HG03103 (cell line): ENCODE data around the gene KCNH4.
"Not testable (repeated sequence)": the region's sequence is repeated elsewhere in the genome, so short reads cannot be mapped to it uniquely, and the experiment has no call there.

Experiments
- ATAC-seq: cut with Tn5 transposase; IDR thresholded peaks from one replicate; pipeline ENCODE4 v1.9.1; 2021; ENCODE audit warnings: low read depth; ENCODE audit not compliant: unreplicated experiment

KCNH4 gene

DNA sequence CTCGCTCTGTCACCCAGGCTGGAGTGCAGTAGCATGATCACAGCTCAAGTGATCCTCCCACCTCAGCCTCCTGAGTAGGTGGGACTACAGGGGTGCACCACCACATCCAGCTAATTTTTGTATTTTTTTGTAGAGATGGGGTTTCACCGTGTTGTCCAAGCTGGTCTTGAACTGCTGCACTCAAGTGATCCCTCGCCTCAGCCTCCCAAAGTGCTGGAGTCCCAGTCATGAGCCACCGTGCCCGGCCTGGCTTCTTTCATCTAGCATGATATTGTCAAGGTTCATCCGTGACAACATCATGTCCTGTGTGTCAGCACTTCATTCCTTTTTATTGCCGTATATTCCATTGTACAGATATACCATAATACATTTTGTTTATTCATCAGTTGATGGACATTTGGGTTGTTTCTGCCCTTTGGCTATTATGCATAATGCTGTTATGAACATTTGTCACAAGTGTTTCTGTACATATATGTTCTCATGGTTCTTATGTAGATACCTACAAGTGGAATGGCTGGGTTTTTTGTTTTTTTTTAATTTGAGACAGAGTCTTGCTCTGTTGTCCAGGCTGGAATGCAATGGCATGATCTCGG lies 16.7 kb upstream of the KCNH4 start:
- no peak for ATAC-seq

- ATAC-seq, result no peak
These were observed 13.3 kb upstream of the KCNH4 start, which contains the start of gene GHDC for GRCh38 chr17:42193969-42194899. GHDC (minus strand) TSS chr17:42194494; CDS start chr17:42193581, 913 bp downstream.

GRCh38 chr17:42193216-42193968 lies 12.4 kb upstream of the KCNH4 start:
- ATAC-seq, result no peak

DNA sequence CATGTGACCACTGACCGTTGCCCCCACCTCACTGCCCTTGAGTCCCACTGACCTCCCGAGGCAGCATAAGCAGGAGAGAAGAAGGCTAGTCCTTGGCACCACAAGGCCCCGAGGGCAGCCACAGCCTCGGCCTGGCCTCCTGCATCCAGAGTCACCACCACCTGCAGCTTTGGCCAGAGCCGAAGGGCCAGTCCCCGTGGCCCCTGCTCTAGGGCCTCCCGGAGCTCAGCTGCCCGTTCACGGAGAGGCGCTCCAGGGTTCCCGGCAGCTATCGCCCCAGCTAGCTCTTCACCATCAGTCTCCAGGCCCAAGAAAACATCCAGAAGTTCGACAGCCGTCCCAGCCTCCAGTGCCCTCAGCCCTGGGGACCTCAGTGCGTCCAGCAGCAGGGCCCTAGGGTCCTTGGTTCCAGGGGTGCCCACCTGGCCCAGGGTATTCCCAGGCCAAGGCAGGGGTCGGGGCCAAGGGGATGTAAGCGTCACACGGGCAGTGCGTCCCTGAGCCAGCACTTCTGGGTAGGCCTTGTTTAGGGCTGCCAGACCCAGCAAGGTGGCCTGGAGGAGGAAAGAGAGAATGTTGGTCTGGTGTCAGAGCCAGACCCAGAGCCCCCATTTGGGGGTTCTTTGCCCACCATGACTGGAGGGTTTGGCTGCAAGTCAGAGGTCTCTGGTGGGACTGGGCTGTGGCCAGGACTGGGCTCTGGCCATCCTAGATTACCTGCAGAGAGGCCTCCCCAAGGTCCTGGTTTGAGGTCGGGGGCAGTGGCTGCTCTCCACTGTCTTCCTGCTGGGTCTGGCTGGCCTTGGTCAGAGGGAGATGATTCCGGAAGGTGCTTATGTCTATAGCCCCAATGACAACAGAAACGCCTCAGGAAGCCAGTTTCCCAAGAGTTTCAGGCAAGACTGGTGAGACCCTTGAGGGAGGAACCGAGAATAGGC lies 11.5 kb upstream of the KCNH4 start:
- ATAC-seq, result no peak

- ATAC-seq, result no peak
These were observed 10.3 kb upstream of the KCNH4 start for GRCh38 chr17:42191275-42191608.

DNA sequence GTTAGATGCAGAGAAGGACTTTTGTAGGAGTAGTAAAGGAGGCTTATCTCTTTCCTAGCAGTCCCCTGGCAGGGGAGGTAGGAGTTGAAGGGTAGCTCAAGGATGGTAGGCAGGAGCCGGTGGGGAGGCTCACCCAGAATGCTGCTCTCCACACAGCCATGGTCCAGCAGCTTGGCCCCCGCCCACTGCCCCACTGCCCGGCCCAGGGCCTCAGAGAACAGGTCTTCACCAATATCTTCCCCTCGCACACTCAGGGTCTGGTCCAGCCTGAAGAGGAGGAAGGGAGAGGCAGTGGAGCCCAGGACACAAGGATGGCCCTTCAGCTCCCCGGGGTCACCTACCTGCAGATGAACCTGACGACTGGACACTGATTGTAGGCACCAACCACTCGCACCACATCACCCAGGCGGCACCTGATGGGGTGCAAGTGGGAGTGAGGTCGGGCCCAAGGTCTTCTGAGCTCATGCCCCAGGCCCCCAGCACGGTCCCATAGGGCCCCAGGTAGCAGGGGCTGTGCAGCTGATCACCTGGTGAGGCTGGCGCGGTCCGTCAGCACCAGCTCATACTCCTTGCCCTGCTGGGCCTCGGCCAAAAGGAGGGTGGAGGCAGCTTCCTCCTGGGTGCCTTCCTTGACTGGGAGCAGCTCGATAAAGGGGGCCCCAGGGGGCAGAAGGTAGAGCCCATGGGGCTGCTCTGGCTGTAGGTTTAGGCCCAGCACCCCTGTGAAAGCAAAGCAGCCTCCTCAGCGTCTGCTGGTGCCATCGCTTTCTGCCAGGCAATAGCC lies 9.7 kb upstream of the KCNH4 start:
- ATAC-seq, result no peak

GRCh38 chr17:42189651-42189965 lies 8.7 kb upstream of the KCNH4 start:
- no peak for ATAC-seq

GRCh38 chr17:42188749-42189650 lies 8.1 kb upstream of the KCNH4 start:
- ATAC-seq, result no peak

DNA sequence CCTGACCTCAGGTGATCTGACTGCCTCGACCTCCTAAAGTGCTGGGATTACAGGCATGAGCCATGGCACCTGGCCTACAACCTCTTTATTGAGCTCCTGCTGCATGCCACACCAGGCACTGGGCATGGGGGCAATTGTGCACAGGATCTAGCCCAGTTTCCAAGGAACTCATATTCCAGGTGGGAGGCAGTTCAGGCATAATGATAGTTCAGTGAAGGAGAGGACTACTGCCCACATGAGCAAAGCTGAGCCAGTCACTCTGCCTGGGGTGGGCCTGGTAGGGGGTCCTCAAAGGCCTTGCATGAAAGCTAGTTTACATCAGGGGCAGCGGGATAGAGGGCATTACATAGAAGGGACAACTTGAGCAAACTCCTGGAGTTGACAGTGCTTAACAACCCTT lies 6.9 kb upstream of the KCNH4 start:
- ATAC-seq, result no peak

DNA sequence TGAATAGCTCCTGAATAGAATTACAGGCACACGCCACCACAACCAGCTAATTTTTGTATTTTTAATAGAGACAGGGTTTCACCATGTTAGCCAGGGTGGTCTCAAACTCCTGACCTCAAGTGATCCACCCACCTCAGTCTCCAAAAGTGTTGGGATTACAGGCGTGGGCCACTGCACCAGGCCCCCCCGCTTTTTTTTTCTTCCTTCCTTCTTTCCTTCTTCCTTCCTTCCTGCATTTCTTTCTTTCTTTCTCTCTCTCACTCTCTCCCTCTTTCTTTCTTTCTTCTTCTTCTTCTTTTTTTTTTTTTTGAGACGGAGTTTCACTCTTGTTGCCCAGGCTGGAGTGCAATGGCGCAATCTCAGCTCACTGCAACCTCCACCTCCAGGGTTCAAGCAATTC lies 5.2 kb upstream of the KCNH4 start:
- ATAC-seq, result not testable (repeated sequence)

- ATAC-seq, result no peak
These were observed 4.6 kb upstream of the KCNH4 start for GRCh38 chr17:42185621-42185930.

DNA sequence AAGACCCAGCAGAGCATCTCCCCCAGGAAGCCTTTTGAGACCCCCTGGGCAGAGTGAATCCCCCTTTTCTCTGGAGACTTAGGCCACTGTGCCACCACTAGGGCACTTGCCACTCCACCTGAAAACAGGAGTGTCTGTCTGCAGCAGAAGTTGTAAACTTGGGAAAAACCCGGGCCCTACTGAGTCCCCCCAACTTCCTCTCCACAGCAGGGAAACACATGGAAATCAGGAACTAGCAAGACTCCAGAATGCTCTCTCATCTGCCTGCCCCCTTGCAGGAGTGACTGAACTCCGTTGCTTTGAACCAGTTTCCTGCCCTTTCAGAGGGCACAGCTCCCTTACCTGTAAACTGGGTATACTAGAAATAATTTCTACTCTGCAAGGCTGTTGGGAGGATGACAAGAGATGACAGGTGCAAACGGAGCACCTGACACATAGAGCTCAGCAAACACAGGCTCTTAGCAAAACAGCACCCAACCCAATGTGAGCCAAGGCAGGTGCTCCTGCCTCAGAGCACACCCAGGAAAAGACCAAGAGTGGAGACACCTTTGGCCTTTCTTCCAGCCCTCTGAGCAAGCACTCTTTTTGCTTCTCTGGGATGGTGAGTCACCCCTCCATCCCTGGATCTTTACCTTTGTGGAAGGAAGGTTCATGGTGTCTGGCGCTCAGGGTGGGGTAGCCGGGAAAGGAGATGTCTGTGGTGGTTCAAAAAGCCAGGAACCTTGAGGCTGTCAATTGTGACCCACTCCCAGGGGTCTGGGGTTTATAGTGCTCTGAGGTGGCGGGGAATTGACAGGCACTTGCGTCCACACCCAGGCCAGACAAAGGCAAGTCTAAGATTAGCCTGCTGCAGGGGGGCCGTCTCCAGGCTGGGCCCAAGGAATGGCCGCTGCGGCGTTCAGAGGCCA lies 4.0 kb upstream of the KCNH4 start, which contains the start of gene HCRT:
HCRT (minus strand) TSS at position 740 of the 908 bp plus-strand sequence; CDS start at position 653, 87 bp downstream.
- ATAC-seq, result no peak

- ATAC-seq, result peak; percentile 53
These were observed 3.1 kb upstream of the KCNH4 start for GRCh38 chr17:42183741-42184711.

GRCh38 chr17:42182927-42183734 lies 2.2 kb upstream of the KCNH4 start:
- ATAC-seq, result no peak

GRCh38 chr17:42181851-42182207 lies 887 bp upstream of the KCNH4 start:
- no peak for ATAC-seq

DNA sequence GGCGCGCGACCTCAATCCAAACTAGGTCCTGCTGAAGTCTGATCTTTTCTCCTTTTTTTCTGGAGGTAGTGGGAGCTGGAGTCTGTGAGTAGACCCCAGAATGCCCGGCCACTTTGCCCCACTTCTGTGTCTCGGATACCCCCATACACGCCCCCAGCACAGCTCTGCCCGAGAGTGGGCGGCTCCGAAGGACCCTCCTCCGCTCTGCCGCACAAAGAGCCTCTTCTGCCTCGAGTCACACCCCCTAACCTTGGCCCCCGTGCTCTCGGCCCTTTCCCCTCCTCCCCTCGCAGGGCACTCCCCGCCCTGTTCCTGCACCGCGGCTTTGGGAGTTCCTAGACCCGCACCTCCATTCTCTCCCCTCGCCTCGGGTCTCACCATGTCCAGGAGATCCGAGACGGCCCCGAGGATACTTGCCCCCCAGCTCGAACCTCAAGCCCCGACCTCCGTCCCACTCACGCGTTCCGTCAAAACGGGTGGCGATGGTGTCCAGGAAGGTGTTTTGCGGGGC lies 476 bp downstream of the KCNH4 start:
- ATAC-seq, result no peak
